ENCODE results near the gene OR10A3. TPM values are rescaled to one million over a fixed set of nuclear protein-coding genes. Genes with fewer than 3 reads are reported as not detected.

Gene OR10A3
- polyA plus RNA-seq, 1 donor from 2014 or later, result not detected

GRCh38 chr11:7964873-7965272 lies 23.4 kb upstream of the OR10A3 start:
- no peak overlapping the region for H3K4me3 ChIP-seq (ENCODE audit: low read length)
- H3K9me3 ChIP-seq (ENCODE audit: low read length), result no peaks in the 10 kb centered on the region
- H3F3A ChIP-seq (ENCODE audit: insufficient read depth, low read length, poor library complexity, severe bottlenecking), result no peaks in the 10 kb centered on the region
- H3K9me2 ChIP-seq (ENCODE audit: insufficient read depth, low read length), result no peaks in the 10 kb centered on the region
- H3K4me2 ChIP-seq (ENCODE audit: low read length), result no peak overlapping the region
- H2AFZ ChIP-seq (ENCODE audit: low read depth, low read length), result no peak overlapping the region
- H3K27ac ChIP-seq (ENCODE audit: low read length), result no peak overlapping the region
- TF ChIP-seq TAF1 (IDR thresholded peaks at IDR 0.05; ENCODE audit: low read depth) (no peak), EZH2 (IDR thresholded peaks at IDR 0.05; ENCODE audit: borderline replicate concordance, insufficient read depth, low read length, poor library complexity, severe bottlenecking) (no peak), RAD21 (conservative IDR thresholded peaks at IDR 0.05) (no peak), EP300 (conservative IDR thresholded peaks at IDR 0.05; ENCODE audit: poor library complexity, severe bottlenecking) (no peak), REST (IDR thresholded peaks at IDR 0.05; ENCODE audit: borderline replicate concordance) (no peak), MXI1 (conservative IDR thresholded peaks at IDR 0.05; ENCODE audit: poor library complexity, severe bottlenecking) (no peak), SMC3 (conservative IDR thresholded peaks at IDR 0.05; ENCODE audit: poor library complexity) (no peak)
- no peaks in the 10 kb centered on the region for H3K79me2 ChIP-seq (replicated peaks; ENCODE audit: insufficient read depth, low read length)
- no peak overlapping the region for H3K9ac ChIP-seq (ENCODE audit: low read length)
- no peaks in the 10 kb centered on the region for H3K27me3 ChIP-seq (ENCODE audit: insufficient read depth, low read depth, low read length)
- no peaks in the 10 kb centered on the region for H3K36me3 ChIP-seq (ENCODE audit: insufficient read depth, low read length)
- no peaks in the 10 kb centered on the region for H4K20me1 ChIP-seq (ENCODE audit: insufficient read depth)

GRCh38 chr11:7964261-7964660 lies 22.8 kb upstream of the OR10A3 start:
- H3K27me3 ChIP-seq (ENCODE audit: insufficient read depth, low read depth, low read length), result no peaks in the 10 kb centered on the region
- H3K4me2 ChIP-seq (ENCODE audit: low read length), result no peak overlapping the region
- no peak overlapping the region for H3K9ac ChIP-seq (ENCODE audit: low read length)
- no peaks in the 10 kb centered on the region for H3K36me3 ChIP-seq (ENCODE audit: insufficient read depth, low read length)
- no peaks in the 10 kb centered on the region for H3K9me2 ChIP-seq (ENCODE audit: insufficient read depth, low read length)
- no peak overlapping the region for H2AFZ ChIP-seq (ENCODE audit: low read depth, low read length)
- no peaks in the 10 kb centered on the region for H4K20me1 ChIP-seq (ENCODE audit: insufficient read depth)
- no peaks in the 10 kb centered on the region for H3K9me3 ChIP-seq (ENCODE audit: low read length)
- H3K4me3 ChIP-seq (ENCODE audit: low read length), result no peak overlapping the region
- H3K79me2 ChIP-seq (replicated peaks; ENCODE audit: insufficient read depth, low read length), result no peaks in the 10 kb centered on the region
- no peaks in the 10 kb centered on the region for H3F3A ChIP-seq (ENCODE audit: insufficient read depth, low read length, poor library complexity, severe bottlenecking)
- no peak for TF ChIP-seq SMC3 (conservative IDR thresholded peaks at IDR 0.05; ENCODE audit: poor library complexity)
- no peak for TF ChIP-seq REST (IDR thresholded peaks at IDR 0.05; ENCODE audit: borderline replicate concordance)
- no peak for TF ChIP-seq MXI1 (conservative IDR thresholded peaks at IDR 0.05; ENCODE audit: poor library complexity, severe bottlenecking)
- no peak for TF ChIP-seq RAD21 (conservative IDR thresholded peaks at IDR 0.05)
- TF ChIP-seq EZH2 (IDR thresholded peaks at IDR 0.05; ENCODE audit: borderline replicate concordance, insufficient read depth, low read length, poor library complexity, severe bottlenecking), result no peak
- no peak for TF ChIP-seq TAF1 (IDR thresholded peaks at IDR 0.05; ENCODE audit: low read depth)
- TF ChIP-seq EP300 (conservative IDR thresholded peaks at IDR 0.05; ENCODE audit: poor library complexity, severe bottlenecking), result no peak
- no peak for TF ChIP-seq POLR2AphosphoS5 (IDR thresholded peaks at IDR 0.05)
- TF ChIP-seq CTCF (IDR thresholded peaks at IDR 0.05; ENCODE audit: poor library complexity, severe bottlenecking), result no peak
- no peak overlapping the region for H3K27ac ChIP-seq (ENCODE audit: low read length)

All from neural cell (in vitro differentiated cells).